Measurements from ENCODE around the gene TMEM187.
A peak's percentile ranks its signal among the peaks of the same experiment; 100 is the strongest.

TMEM187 gene

DNA sequence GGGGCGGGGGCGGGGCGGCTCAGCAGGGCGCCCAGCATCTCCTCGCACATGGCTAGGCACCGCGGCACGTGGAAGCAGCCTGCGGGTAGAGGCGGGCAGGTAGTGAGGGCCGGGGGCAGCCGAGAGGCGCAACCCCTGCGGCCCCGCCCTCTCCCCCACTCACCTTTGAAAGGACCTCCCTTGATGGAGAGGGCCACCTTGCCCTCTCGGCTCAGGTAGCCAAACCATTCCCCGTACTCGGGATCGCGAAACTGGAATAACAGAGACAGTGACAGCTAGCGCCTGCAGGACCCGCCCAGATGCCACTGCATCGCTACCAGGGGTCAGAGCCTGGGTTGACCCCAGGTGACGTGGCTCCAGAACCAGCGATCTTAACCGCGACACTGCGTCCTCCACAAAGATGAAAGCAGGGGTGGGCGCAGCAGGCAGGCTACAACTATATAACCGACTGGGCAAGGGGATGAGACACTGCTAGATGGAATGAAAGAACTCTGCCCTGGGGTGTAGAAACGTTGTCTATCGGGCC, 37.2 kb upstream of the TMEM187 start:
- DNase-seq = no peak

DNA sequence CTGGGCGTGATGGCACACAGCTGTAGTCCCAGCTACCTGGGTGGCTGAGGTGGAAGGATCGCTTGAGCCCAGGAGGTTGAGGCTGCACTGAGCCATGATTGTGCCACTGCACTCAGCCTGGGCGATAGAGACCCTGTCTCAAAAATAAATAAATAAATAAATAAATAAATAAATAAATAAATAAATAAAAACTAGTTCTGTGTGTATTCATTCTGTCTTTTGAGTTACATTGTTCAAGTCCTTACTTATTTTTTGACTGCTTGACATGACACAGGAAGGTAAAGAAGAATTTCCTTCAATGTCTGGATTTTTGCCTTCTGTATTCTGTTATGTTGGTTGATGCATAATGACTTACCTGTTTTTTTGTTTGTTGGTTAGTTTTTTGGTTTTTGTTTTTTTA, 35.5 kb upstream of the TMEM187 start:
- DNase-seq = no peak

DNA sequence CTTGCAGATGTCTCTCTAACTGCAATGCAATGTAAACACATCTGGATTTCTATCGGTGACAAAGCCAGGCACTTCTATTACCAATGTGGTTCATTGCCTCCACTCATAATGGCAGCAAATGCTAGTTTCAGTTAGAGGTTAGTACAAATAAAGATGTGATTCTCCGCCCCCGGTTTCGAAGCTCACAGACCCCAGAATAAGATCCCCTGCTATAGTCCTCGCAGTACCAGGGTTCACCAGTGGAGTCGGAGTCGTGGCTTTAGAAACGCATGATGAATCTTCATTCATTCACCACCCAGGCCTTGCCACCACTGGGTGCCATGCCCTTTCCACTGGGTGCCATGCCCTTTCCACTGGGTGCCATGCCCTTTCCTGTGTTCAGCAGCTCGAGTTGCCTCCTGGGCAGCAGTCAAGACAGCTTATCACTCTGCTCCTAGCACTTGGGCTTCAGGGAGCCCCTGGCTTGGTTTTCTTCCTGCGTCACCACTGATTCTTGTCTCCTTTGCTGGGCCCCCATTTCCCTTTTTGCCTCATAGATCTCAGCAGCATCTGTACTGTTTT, 34.2 kb upstream of the TMEM187 start:
- DNase-seq = no peak

DNA sequence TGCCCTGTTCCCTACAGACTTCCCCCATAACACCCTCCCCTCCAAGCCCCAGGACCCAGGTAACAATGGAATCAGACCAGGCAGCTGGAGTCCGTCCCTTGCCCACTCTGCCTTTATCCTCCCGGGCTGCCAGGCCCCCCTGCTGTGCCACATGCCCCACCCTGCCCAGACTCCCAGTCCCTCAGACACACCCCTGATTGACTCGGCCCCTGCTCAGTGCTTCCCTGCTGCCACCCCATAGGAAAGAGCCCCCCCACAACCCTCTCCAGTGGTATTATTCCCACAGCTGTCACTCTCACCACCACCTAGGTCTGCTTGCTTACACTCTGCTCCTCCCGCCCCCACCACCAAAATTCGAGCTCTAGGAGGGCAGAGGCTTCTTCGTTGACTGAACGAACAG, 33.0 kb upstream of the TMEM187 start:
- DNase-seq = no peak

DNA sequence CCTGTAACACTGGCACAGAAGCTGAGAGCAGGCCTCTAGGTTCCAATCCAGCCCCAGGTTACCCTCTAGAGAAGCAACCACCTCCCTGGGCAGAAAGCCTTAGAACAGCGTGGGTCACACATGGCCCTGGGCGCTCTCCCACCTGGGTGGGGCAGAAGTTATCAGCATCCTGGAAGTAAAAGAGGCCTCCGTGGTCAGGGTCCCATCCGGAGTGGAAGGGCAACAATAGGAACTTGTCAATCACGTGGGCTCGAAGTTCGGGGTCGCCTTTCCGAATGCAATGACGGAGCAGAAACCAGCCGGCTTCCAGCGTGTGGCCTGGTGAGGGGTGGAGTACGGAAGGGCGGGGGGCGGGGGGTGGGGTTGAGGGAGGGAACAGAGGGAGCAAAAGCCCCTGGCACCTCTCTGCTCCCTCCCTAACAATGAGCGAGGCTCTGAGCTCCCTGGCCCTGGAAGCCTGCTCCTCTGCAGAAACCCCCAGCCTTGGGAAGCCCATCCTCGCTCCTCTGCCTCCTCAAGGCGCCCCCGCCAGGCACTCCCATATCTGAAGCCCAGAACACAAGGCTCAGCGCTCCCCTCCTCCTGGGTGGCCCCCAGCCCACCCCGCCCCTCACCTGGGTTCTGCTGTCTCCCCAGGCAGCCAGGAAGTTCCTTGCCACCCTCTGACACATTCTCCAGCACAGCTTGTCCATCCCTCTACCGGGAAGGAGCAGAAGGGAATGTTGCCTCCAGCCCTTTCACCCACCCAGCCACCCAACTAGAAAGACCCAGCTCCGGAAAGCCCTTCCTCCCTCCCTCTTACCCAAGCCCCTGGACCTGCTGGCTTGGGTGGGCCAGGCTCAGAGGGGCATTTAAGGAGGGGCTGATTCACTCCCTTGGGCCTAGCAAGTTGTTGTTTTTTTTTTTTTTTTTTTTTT, 31.0 kb upstream of the TMEM187 start:
- no peak for DNase-seq

DNA sequence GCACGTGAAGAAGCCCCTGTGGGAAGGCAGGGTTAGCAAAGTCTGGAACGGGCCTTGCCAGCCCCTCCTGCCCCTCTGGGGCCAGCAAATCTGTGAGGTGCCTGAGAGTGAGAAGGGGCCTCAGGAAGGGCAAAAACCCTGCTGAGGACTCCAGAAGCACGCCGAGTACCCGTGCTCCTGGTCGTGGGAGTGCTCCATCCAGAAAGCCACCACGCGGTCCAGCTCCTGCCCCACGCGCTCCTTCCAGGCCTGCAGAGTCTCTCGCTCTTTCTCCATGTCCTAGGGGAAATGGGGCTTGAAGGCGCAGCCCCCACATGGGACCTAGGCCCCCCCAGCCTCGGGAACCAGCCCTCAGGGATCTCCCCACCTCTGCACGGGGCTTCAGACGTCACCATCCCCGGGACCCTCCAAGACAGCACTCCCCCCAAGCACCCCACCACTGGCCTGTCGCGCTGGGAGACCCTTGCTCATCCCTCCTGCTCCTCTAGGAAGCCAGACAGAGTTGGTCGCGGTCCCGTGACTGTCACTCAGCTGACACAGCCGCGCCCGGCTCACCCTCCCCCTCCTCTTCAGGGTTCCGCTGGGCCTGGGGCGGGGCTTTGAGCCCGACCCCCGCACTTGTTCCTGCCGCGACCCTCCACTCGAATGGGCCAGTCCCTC, 28.3 kb upstream of the TMEM187 start, which contains the start of gene RENBP:
TSS of gene RENBP (minus strand) at position 504 of the 660 bp plus-strand sequence. CDS start at position 471, 33 bp downstream.
- DNase-seq = no peak

DNA sequence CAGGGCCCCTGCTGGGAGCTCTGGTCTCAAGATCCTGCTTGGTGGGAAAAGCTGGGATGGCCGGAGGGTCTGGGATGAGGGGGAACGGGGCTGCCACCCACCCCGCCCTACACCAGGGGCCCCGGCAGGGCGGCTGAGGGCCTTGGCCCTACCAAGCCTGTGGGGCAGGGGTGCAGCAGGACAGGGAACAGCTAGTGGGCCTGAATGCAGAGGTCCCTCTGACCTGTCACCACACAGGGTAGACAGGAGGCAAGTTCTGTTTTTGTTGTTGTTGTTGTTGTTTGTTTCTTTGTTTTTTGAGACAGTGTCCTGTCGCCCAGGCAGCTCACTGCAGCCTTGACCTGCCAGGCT, 27.8 kb upstream of the TMEM187 start:
- no peak for DNase-seq

DNA sequence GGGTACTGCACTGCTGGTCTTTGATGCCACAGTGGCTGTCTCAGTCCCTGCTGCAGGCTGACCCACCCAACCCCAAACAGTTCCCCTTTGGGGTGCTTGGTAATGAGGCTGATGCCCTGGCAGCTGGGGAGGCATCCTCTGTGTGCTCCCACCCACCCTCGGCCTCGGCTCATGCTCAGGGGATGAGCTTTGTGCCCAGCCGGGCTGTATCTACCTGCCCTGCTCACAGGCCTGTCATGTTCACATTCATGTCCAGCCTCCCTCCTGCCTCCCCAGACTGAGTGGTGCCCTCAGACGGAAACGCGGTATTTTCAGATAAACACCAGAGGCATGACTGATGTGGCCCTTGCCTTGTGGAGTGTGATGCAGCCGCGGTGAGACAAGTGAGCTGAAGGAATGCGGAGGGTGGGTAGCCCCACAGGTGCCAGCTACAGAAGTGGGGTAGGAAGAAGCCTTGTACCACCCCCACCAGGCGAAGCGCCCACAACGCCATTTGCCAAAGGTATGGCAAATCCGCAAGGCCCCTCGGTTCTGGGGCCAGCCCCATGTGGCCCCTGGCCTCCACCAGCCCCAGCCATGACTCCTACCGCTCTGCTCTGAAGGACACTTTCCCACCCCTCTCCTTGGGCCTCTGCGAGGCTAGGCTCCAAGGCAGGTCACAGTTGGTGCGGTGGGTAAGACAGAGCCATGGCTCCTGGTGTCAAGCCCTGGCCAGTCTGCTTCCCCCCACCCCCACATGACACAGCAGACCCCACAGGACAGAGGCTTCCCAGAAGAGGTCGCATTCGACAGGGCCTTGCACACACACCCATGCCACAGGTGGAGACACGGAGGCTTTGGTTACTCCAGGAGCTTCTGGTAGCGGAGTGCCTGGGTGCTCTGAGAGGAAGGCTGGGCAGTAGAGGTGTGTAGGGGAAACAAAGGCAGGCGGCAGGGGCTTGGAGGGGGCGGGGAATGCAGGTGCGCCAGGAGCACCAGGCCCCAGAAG, 26.3 kb upstream of the TMEM187 start:
- DNase-seq = no peak

DNA sequence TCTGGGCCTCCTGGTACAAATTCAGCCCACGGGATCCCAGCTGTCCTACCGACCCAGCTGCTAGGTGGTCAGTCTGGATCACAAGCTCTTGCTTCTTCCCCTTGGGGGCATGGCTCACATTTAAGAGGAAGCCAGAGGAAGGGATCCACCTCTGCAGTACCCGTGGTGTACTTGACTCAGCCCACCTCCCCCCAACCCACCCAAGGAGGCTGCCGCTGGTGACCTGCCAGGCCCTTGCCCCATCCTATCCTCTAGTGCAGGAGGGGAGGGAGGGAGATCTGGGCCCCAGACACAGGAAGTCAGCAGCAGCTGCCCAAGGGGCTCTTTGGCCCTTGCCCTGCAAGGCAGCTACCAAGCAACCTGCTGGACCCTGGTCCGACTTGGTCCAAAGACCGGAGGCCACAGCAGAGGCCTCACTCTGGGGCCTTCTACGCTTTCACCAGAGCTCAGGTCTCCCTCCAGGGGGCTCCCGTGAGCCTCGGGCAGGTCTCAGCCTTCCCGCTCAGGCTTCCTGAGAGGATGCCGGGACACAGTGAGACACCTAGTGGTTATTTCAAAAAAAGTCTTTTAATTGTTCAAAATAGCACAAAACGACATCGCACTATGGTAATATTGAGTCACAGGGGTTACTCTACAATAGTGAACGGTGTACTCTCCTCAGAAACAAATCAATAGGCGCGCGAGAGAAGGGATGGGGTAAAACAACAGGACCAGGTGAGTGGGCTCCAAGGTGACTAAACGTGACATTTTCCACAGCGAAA, 25.4 kb upstream of the TMEM187 start:
- DNase-seq = peak; percentile 51

DNA sequence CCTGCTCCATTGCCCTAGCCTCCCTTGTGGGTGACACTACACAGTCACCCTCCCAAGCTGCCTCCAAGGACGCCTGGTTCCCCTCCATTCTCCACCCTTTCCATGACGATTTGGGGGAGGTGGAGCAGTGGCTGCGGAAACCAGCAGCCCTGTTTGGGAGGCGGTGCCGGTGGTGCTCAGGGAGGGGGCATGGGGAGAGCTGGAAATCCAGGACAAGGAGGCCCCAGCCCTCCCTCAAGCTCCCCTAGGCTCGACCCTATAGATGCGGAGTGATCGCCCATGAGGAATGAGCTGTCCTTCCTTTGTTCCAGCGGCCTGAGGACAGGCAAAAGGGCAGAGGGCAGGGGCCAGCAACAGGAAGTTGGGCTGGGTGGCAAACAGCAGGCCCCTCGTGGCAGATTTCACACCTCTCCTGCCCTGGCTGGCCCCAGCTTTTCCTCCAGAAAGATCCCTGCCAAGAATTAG, 24.5 kb upstream of the TMEM187 start:
- no peak for DNase-seq

DNA sequence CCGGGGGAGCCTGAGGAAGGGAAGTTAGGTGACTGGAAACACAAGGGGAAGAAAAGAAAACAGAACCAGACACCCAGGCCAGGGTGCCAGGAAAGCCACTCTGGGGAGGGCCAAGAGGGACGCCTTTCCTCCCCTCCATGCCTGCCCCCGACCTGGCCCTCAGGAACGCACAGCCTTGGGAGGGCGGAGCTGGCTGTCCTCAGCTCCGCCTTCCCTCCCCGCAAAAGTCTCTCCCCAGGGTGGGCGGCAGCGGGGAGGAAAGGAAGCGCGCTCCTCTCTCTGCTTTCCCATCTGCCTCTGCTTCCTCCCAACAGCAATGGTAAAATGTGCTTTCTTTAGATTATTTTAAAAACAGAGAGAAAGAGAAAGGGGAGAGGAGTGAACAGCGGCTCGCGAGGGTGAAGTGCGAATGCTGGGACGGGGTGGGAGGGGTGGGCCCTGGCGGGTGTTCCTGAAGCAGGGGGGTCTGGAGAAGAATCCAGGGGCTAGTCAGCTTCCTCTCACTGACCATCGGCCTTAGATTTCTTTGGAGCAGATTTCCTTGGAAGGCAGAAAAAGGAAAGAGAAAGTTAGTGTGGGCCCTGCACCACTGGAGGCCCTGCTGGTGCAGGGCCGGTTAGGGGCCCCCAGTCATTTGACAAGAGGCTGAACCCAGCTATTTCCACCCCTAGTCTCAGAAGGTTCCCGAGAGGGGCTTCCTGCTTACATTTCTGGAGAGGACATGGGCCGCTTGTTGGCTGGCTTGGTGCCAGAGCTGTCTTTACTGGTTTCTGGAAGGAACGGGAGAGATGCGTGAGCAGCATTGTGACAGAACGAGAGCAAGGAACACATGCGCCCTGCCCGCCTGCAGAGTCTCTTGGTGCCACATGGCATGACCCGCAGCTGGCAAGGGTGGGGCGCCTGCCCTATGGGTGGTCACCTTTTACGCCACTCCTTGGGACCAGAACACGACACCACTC, 23.4 kb upstream of the TMEM187 start:
- no peak for DNase-seq

DNA sequence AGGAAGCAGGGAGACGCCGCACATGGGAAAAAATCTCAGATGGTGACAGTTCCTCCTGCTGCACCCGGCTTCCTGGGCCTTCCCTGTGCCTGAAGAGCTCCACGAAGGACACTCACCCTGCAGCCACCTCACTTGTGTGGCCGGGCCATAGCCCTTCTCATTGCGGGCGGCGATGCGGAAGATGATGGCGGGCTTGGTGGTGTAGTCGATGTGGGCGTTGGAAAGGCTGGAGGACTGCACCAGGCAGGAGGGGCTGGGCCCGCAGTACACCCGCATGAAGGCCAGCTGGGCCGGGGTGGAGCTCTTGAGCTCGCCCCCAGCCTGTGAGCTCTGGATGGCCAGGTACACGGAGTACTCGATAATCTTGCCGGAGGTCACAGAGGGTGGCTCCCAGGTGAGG, 22.4 kb upstream of the TMEM187 start:
- DNase-seq = no peak

DNA sequence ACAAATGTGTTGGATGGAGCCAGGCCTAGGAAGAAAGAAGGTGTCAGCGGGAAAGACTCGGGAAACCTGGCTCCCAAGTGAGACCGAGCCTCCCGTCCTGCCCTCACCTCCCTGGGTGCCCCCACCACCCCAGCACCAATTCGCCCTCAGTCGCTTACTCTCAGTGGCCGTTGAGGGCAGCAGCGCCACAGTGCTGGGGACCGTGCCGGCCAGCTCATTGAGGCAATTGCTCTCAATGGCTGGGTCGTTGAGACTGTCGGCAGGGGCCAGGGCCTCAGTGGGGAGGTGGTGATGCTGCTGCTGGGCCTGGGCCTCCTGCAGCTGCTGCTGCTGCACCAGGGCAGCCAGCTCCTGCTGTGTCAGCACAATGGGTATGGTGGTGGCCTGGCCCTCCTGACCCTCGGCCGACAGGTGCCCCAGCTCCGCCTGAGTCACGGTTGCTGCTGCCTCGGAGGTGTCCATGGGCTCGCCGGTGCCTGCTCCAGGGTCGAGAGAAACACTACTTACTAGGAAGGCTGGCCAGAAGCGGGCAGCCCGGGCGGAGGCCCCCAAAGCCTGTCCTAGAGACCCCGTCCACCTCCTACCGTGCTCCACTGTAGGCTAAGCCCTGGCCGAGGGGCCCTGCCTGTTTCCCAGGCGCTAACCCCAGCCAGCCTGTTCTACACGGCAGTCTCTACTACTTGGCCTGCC, 20.7 kb upstream of the TMEM187 start:
- DNase-seq = no peak

DNA sequence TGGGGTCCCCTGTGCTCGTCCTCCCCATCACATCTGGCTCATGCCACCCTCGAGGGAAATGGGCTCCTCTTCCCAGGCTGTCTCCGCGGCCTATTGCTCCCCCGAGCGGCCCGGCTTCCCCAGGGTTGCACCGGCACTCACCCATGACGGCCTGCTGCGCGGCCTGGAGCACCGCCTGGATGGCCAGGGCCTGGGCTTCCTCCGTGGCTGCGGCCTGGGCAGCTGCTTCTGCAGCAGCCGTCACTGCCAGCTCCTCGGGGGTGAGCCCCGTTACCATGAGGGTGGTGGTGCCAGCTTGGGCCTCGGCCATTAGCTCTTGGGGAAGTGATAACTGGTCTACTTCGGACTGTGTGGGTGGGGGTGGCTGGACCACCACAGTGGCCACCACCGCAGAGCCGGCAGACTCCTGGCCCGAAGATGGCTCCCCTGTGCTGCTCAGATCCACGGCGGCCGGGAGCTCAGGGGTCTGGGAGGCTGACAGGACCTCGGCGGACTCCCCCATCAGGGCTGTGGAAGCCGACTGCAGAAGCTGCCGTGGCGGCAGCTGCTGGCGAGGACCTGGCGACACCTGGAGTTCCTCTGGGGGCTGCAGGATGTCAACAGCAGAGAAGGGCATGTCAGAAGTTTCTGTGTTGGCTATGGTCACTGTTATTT, 20.1 kb upstream of the TMEM187 start:
- DNase-seq = no peak

DNA sequence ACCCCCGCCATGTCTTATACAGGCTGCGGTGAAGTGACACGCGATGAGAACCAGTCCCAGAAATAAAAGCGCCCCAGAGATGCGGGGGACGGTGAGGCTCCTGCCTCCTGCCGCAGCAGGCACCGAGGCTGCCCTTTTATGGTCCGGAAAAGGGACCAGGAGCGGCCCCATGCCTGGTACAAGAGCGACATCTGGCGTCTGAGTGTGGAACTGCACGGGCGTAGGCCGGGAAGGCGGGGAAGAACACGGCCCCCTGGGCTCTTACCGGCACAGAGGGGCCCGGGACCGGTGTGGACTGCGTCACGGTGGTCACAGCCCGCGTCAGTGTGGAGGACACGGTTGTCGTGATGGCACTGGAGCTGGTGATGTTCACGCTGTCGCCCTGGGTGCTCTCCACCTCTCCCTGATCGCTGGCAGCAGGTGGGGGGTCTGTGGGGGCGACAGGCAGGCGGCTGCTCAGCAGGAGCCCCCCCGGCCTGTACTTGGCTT, 19.2 kb upstream of the TMEM187 start:
- DNase-seq = no peak

DNA sequence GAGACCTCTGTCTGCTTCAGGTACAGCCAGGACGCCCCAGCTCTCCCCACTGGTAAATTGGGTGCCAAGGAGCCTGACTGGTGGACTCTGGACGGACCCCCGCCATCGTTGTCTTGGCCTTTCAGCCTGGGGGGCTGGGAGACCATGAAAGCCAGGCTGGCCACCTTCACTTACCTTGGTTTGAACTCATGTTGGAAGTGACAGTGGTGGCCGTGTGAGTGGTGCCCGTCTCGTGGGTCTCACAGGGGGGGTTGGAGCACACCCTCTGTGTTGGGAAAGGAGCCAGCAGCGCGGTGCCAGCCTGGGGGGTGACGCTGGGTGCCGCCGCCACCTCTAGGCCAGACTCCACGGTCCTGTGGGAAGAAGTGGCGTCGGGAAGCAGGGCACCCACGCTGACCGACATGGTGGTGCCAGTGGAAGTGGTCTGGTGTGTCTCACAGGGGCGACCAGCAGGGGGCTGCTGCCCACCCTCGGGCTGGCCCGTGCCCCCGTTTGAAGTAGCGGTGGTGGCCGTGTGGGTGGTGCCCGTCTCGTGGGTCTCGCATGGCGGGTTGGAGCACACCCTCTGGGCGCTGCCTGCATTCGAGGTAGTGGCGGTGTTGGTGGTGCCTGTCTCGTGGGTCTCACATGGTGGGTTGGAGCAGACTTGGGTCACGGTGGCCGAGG, 18.5 kb upstream of the TMEM187 start:
- no peak for DNase-seq

DNA sequence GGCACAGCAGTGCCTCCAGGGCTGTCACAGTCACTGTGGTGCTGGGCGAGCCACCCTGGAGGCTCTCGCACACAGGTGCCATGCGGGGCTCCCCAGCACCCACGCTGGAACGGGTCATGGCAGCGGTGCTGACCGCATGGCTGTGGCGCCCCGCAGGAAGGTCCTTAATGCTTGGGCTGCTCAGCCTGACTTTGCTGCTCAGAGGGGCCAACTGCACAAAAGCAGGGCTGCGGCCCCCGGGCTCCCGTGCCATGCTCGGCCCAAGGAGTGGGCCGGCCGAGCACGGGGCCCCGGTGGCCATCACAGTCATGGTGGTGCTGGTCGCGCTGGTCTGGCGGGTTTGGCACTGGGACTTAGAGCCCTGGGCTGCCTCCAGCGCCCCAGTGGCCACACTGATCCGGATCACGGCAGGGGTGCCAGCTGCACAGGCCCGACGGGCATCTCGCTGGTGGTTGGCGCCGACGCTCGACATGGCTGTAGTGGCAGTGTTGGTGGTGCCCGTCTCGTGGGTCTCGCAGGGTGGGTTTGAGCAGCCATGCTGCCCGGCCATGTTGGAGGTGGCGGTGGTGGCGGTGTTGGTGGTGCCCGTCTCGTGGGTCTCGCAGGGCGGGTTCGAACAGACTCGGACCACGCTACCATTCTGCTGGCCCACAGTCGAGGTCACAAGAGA, 17.9 kb upstream of the TMEM187 start:
- DNase-seq = no peak

DNA sequence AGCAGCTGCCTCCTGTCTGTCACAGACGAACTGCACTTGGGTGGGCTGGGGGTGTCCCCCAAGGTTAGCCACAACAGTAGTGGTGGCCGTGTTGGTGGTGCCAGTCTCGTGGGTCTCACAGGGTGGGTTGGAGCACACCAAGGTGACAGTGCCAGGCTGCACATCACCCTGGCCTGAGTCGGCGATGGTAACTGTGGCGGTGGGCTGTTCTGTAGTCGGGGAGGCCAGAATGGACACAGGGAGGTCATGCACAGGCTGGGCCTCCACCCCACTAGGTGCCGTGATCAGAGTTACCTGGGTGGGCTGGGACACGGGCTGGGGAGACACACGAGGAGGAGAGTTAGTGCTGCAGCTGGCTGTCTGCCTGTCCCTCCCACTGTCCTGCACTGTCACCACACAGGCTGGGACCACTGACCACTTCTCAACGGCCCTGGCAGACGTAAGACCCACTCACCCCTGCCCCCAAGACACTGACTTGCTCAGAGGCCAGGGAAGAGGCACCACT, 17.3 kb upstream of the TMEM187 start:
- DNase-seq = no peak

All from NCI-H526 treated with DMSO at 0.1 percent for 48 hours (cell line).